Measurements from ENCODE around the gene VSIG1.

GRCh38 chrX:108020631-108021030, 24.2 kb upstream of the VSIG1 start:
- no peak for TF ChIP-seq RAD21 (conservative IDR thresholded peaks at IDR 0.05)
- TF ChIP-seq, protein P1, sequence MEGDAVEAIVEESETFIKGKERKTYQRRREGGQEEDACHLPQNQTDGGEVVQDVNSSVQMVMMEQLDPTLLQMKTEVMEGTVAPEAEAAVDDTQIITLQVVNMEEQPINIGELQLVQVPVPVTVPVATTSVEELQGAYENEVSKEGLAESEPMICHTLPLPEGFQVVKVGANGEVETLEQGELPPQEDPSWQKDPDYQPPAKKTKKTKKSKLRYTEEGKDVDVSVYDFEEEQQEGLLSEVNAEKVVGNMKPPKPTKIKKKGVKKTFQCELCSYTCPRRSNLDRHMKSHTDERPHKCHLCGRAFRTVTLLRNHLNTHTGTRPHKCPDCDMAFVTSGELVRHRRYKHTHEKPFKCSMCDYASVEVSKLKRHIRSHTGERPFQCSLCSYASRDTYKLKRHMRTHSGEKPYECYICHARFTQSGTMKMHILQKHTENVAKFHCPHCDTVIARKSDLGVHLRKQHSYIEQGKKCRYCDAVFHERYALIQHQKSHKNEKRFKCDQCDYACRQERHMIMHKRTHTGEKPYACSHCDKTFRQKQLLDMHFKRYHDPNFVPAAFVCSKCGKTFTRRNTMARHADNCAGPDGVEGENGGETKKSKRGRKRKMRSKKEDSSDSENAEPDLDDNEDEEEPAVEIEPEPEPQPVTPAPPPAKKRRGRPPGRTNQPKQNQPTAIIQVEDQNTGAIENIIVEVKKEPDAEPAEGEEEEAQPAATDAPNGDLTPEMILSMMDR (IDR thresholded peaks at IDR 0.05; ENCODE audit: poor library complexity, severe bottlenecking), result no peak
- no peak for TF ChIP-seq EP300 (conservative IDR thresholded peaks at IDR 0.05; ENCODE audit: poor library complexity, severe bottlenecking)
- no peak for TF ChIP-seq POLR2AphosphoS5 (IDR thresholded peaks at IDR 0.05)
- no peak for TF ChIP-seq EZH2 (IDR thresholded peaks at IDR 0.05; ENCODE audit: borderline replicate concordance, insufficient read depth, low read length, poor library complexity, severe bottlenecking)

Data from neural cell (in vitro differentiated cells).